ENCODE data around the gene CELA3A. TPM values are rescaled to one million over a fixed set of nuclear protein-coding genes. Genes with fewer than 3 reads are reported as not detected.
"Not testable (repeated sequence)": the region's sequence is repeated elsewhere in the genome, so short reads cannot be mapped to it uniquely, and the experiment has no call there.

CELA3A gene
- total RNA-seq, 1 donor from 2014 or later = not detected

DNA sequence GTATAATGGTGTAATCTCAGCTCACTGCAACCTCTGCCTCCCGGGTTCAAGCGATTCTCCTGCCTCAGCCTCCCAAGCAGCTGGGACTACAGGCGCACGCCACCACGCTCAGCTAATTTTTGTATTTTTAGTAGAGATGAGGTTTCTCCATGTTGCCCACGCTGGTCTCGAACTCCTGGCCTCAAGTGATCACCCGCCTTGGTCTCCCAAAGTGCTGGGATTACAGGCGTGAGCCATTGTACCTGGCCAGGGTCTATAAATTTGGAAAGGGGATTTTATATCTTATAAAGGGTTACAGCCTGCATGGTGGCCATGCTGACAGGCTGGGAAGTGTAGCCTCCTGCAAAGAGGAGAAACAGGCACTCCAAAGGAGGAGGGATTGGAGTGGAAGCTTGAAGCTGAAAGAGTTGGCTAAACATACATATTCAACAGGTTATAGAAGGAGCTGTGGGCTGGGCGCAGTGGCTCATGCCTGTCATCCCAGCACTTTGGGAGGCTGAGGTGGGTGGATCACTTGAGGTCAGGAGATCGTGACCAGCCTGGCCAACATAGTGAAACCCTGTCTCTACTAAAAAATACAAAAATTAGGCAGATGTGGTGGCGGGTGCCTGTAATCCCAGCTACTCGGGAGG lies 13.2 kb downstream of the CELA3A start:
- not testable (repeated sequence) for H3K4me1 Mint-ChIP-seq (ENCODE audit: unreplicated experiment); H3K27me3 Mint-ChIP-seq; H3K36me3 Mint-ChIP-seq; DNase-seq (ENCODE audit: extremely low spot score, unreplicated experiment); H3K9me3 Mint-ChIP-seq; H3K27ac Mint-ChIP-seq; H3K4me3 Mint-ChIP-seq

DNA sequence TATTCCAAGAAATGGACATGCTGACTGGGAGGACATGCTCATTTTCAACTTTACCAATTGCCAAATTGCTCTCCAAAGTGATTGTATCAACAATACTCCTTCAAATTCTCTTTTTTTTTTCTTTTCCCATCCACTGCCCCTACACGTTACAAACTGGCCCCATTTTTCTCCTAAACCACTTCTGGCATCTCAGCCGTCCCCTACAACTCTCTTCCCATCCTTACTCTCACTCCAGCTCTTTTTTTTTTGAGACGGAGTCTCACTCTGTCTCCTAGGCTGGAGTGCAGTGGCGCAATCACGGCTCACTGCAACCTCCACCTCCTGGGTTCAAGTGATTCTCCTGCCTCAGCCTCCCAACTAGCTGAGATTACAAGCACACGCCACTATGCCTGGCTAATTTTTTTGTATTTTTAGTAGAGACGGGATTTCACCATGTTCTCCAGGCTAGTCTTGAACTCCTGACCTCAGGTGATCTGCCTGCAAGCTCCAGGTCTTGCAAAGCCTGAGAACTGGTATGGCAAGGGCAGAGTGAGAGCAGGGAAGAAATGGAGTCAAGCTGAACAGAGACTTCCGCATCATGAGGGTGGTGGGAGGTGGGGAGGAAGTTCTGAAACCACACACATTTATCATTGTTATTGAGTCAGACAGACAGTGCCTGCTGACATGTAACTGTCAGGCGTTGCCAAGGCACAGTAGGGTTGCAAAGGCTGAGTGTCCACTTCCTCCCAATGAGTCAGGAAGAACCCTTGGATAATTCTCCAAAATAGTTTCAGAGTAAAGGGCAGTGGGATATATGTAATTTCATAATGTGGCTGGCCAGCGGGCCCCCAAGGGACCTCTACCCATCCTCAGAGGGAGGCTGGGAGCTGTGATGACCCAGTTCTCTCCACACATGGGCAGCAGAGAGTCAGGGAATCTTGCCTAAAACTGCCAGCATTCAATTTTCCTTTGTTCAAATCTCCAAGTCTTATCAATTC lies 17.4 kb downstream of the CELA3A start:
- no peak for DNase-seq (ENCODE audit: extremely low spot score, unreplicated experiment)
- TF ChIP-seq, protein P1, sequence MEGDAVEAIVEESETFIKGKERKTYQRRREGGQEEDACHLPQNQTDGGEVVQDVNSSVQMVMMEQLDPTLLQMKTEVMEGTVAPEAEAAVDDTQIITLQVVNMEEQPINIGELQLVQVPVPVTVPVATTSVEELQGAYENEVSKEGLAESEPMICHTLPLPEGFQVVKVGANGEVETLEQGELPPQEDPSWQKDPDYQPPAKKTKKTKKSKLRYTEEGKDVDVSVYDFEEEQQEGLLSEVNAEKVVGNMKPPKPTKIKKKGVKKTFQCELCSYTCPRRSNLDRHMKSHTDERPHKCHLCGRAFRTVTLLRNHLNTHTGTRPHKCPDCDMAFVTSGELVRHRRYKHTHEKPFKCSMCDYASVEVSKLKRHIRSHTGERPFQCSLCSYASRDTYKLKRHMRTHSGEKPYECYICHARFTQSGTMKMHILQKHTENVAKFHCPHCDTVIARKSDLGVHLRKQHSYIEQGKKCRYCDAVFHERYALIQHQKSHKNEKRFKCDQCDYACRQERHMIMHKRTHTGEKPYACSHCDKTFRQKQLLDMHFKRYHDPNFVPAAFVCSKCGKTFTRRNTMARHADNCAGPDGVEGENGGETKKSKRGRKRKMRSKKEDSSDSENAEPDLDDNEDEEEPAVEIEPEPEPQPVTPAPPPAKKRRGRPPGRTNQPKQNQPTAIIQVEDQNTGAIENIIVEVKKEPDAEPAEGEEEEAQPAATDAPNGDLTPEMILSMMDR (conservative IDR thresholded peaks at IDR 0.05) = peak; percentile 40
- H3K4me1 Mint-ChIP-seq (ENCODE audit: unreplicated experiment) = peaks cover 7% of the 10 kb centered on the region
- H3K27me3 Mint-ChIP-seq = peaks cover 3% of the 10 kb centered on the region
- H3K36me3 Mint-ChIP-seq = no peaks in the 10 kb centered on the region
- no peaks in the 10 kb centered on the region for H3K9me3 Mint-ChIP-seq
- peak overlapping the region; percentile 66 for H3K27ac Mint-ChIP-seq
- H3K4me3 Mint-ChIP-seq = no peak overlapping the region

DNA sequence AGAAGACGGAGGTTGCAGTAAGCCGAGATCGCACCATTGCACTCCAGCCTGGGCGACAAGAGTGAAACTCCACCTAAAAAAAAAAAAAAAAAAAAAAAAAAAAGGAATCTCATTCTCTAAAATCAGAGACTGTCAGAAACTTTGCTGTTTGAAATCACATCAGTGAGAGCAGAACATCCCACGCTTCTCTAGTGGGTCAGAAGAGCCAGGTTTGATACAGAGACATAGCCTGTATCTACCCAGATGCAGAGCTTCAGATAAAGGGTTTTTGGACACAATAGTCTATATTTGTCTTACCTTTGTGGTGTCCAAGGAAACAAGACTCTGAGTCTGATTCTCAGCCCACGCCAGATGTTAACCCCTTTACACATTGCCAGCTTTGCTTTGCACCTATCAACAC lies 19.6 kb downstream of the CELA3A start:
- Mint-ChIP-seq H3K4me1 (ENCODE audit: unreplicated experiment) (peaks cover 22% of the 10 kb centered on the region), H3K27me3 (no peaks in the 10 kb centered on the region), H3K4me3 (no peak overlapping the region), H3K9me3 (no peaks in the 10 kb centered on the region), H3K36me3 (no peaks in the 10 kb centered on the region), H3K27ac (no peak overlapping the region)
- TF ChIP-seq, protein P1 (conservative IDR thresholded peaks at IDR 0.05) = no peak
- no peak for DNase-seq (ENCODE audit: extremely low spot score, unreplicated experiment)

DNA sequence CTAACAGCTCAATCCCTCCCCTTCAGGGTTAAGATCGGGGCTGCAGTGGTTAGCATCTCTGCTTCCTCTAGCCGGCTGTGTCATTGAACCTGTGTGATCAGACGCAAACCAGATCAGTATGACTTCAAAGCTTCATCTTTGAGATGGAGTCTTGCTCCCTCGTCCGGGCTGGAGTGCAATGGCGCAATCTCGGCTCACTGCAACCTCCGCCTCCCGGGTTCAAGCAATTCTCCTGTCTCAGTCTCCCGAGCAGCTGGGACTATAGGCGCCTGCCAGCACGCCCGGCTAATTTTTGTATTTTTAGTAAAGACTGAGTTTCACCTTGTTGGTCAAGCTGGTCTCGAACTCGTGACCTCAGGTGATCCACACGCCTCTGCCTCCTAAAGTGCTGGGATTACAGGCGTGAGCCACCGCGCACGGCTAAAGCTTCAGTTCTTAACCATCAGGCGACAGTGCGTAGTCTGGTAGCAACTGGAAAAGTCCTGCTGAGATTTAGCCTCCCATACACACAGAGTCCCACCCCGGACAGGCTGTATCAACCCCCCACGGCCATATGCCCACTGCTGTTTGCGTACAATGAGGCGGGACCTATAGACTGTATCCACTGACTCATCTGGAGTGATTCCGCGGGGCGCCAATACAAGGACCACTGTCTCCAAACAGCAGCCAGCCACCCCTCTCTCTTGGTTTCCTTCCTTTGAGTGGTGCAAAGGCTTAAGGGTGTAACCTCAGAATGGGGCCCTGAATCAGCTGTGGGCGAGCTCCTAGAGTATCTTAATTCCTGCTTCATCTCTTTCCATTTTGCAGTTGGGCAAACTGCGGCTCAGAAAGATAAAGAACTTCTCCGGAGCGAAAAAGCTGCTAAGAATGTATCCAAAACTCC lies 23.3 kb downstream of the CELA3A start:
- Mint-ChIP-seq H3K27ac (peak overlapping the region; percentile 98), H3K4me1 (ENCODE audit: unreplicated experiment) (peaks cover 28% of the 10 kb centered on the region), H3K36me3 (no peaks in the 10 kb centered on the region), H3K4me3 (peak overlapping the region; percentile 98), H3K9me3 (no peaks in the 10 kb centered on the region), H3K27me3 (no peaks in the 10 kb centered on the region)
- no peak for DNase-seq (ENCODE audit: extremely low spot score, unreplicated experiment)
- TF ChIP-seq, protein P1 (conservative IDR thresholded peaks at IDR 0.05) = no peak

DNA sequence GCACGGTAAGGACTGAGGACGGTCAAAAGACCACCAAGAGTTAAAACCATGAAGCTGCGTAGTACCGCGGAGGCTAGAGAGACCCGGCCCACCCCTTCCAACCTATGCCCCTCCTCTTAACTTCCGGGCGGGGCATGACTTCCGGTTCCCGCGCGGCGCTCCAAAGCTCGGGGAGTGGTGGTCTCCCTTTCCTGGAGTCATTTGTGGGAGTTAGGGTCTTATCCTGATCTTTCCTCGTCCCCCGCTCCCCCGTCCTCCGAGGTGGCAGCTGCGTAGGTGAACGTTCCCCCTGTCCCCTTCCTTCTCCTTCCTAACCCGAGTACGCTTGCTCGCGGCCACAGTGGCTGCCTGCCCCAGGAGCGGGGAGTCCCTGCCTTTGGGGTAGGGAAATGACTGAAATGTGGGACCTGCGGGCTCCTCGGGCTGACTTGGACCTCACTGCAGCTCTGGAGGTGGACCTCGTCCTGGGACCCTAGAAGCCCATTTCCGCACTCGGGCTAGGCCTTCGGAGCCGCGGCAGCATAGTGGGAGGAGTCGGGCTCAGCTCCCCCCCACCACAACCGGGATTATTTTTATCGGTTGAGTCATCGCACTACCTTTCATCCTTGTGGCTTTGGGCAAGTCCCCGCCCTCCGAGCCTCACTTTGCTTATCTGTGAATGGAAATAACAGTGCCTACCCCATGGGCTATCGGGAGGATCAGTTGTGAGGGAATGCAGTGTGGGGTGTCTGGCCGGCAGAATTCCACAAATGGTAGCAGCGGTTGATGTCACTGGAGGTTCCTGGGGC lies 24.1 kb downstream of the CELA3A start:
- no peaks in the 10 kb centered on the region for H3K9me3 Mint-ChIP-seq
- peak overlapping the region; percentile 98 for H3K4me3 Mint-ChIP-seq
- no peaks in the 10 kb centered on the region for H3K27me3 Mint-ChIP-seq
- no peaks in the 10 kb centered on the region for H3K36me3 Mint-ChIP-seq
- peak; percentile 86 for DNase-seq (ENCODE audit: extremely low spot score, unreplicated experiment)
- H3K4me1 Mint-ChIP-seq (ENCODE audit: unreplicated experiment) = peaks cover 28% of the 10 kb centered on the region
- H3K27ac Mint-ChIP-seq = peak overlapping the region; percentile 98
- TF ChIP-seq, protein P1 (conservative IDR thresholded peaks at IDR 0.05) = no peak

All from type B pancreatic cell (in vitro differentiated cells).